GM18951 (cell line): Measurements from ENCODE around the gene DBNDD2.

Experiments
- POLR2A ChIP-seq: IDR thresholded peaks from 4 replicates; pipeline ENCODE4 v1.6.1; 2011; ENCODE audit warnings: mild to moderate bottlenecking; ENCODE audit not compliant: insufficient read length, insufficient read depth; ENCODE audit errors: extremely low read depth
- in situ Hi-C: fragments of 300-500 bp; cut with MboI; formaldehyde crosslinking; loops from one replicate; pipeline ENCODE4 v1.12.0; 2022; ENCODE audit warnings: low sequenced_read_pairs, mixed read lengths, inconsistent platforms; ENCODE audit not compliant: unreplicated experiment

The DBNDD2 gene

GRCh38 chr20:45400346-45401031, 7.6 kb upstream of the DBNDD2 start:
- in situ Hi-C loops, result no loop called here

GRCh38 chr20:45402946-45403345, 5.1 kb upstream of the DBNDD2 start:
- TF ChIP-seq POLR2A, result no peak
- in situ Hi-C loops, result no loop called here

More at GRCh38 chr20:45400346-45401031, 7.6 kb upstream of the DBNDD2 start:
- TF ChIP-seq POLR2A, result no peak

DNA sequence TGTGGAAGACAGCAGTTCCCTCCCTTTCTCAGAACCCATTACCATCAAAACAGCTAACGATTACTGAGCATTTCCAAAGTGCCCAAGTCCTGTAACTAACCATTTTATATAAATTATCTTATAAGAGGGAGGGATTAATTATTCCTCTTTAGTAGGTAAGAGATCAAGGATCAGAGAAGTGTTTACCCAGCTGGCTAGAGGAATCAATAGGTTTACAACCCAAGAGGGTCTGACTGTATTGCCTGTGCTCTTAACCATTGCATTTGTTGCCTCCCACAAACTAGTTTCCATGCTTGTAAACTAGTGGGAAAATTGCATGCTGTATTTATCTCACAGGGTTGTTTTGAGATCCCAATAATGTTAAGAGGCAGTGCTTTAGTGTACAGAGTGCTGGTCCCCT, 3.7 kb upstream of the DBNDD2 start:
- TF ChIP-seq POLR2A, result no peak
- in situ Hi-C loops, result no loop called here

- TF ChIP-seq POLR2A, result no peak
- in situ Hi-C loops, result no loop called here
Measured at GRCh38 chr20:45405571-45406259, 2.4 kb upstream of the DBNDD2 start.

DNA sequence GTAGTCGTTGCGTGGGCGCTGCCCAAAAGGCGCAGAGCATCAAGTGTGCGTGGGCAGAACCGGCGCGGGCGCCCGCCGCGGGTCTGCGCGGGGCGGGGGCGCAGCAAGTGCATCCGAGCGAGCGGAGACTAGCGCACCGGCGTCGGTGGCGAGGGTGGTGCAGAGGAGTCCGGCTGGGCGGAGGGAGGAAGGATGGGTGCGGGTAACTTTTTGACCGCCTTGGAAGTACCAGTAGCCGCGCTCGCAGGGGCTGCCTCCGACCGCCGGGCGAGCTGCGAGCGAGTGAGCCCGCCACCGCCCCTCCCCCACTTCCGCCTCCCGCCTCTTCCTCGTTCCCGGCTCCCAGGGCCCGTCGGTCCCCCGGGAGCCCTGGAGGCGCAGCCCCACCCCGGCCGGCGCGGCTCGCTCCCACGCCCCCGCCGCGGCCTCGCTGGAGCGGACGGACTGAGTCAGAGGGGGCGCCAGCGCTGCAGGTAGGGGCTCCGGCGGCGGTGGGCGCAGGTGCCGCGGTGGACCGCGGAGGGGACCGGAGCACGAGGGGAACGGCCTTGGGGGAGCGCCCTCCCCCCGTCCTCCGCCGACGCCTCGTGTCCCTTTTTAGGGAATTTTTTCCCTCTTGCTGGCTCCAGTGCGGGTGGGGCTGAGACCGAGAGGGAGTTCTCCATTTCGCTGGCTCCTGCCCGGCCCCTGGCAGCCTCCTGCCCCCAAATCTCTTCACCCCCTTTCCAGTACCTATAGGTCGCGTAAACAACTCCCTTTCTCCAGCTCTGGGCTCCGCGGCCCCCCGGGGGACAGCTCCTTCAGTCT, 1.6 kb upstream of the DBNDD2 start:
- TF ChIP-seq POLR2A, result no peak
- in situ Hi-C loops, result no loop called here

DNA sequence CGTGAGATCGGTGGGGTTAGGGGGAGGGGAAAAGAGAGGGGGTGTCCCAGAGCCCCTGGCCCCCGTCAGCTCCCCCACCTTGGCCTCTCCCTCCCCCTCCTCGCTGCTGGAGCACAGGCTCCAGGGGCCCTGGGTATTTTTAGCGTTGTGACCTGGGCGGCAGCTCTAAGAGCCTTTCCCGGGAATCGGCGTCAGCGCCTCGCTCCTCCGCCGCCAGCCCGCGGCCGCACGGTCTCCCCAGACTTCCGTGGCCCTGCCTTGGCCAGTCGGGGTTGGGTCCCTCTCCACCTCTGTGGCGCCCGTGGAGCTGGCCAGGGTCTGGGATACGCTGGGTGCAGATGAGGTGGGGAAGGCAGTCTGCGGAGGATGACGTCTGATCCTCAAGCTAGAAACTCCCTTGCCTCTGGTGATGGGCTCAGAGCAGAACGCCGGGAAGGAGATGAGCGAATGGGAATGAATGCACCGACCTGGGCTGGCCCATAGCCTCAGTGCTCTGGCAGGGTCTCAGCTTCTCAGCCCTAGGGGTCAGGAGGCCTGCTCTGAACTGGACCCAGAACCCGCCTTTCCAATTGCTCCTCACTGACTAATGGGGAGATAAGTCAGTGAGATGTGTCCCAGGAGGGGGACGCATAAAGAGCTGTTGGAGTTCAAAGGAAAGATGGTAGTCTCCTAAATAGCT, 883 bp upstream of the DBNDD2 start:
- in situ Hi-C loops, result no loop called here
- no peak for TF ChIP-seq POLR2A

DNA sequence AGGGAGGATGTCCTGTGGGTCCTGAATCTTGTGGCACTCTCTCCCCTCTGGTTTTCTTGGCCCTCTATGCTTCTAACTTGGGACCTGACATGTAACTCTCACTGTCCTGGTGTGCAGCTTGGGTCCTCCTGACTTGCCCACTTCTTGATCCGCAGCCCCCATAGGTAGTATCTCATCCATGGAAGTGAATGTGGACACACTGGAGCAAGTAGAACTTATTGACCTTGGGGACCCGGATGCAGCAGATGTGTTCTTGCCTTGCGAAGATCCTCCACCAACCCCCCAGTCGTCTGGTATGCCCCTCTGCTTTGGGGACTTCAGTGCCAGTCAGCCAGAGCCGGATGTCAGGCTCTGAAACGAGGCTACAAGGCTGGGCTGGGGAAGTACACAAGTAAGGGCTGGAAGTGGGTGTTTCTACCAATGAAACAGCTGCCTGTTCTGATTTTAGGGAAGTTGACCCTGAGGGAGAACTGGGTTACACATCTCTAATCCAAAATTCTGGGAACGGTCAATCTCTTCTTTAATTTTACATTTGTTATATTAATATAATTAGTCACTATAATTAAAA, 641 bp downstream of the DBNDD2 start:
- TF ChIP-seq POLR2A, result no peak
- in situ Hi-C loops, result no loop called here

GRCh38 chr20:45409521-45410272, 1.6 kb downstream of the DBNDD2 start:
- no peak for TF ChIP-seq POLR2A
- in situ Hi-C loops, result no loop called here

GRCh38 chr20:45410887-45411286, 2.8 kb downstream of the DBNDD2 start:
- in situ Hi-C loops, result no loop called here
- no peak for TF ChIP-seq POLR2A

DNA sequence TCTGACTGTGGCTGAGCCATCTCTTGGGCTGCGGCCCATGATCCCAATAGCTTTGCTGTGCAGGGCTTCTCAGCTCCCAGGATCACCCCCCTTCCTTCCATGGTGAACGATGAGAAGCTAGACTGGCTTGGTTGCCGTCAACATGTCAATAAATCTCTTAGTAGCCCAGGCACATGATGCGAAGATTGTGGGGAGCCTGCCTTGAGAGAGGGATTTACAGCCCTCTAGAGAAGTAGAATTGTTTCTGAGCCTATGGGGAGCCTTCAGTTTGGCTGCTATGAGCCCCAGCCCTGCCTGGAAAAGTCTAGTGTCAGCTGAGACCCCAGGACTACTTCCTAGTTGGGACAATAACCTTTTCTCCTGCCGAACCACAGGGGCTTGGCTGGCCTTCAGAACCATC, 4.6 kb downstream of the DBNDD2 start:
- TF ChIP-seq POLR2A, result no peak
- in situ Hi-C loops, result no loop called here

DNA sequence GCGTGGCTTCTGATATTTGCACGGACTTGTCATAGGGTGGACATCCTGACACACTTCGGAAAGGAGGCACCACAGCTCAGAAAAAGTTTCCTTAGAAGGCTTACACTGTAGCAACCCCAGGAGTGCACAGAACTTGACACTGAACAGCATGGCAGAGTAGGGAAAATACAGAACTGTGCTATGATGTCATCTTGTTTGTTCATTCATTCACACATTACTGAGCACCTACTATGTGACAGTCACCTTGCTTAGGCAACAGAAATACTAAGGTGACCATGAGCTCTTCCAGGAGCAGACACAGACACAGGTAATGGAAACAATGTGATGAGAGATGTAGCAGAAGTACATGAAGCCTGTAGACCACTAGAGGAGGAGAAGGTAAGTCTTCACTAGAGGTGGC, 5.4 kb downstream of the DBNDD2 start:
- TF ChIP-seq POLR2A, result no peak
- in situ Hi-C loops, result no loop called here

DNA sequence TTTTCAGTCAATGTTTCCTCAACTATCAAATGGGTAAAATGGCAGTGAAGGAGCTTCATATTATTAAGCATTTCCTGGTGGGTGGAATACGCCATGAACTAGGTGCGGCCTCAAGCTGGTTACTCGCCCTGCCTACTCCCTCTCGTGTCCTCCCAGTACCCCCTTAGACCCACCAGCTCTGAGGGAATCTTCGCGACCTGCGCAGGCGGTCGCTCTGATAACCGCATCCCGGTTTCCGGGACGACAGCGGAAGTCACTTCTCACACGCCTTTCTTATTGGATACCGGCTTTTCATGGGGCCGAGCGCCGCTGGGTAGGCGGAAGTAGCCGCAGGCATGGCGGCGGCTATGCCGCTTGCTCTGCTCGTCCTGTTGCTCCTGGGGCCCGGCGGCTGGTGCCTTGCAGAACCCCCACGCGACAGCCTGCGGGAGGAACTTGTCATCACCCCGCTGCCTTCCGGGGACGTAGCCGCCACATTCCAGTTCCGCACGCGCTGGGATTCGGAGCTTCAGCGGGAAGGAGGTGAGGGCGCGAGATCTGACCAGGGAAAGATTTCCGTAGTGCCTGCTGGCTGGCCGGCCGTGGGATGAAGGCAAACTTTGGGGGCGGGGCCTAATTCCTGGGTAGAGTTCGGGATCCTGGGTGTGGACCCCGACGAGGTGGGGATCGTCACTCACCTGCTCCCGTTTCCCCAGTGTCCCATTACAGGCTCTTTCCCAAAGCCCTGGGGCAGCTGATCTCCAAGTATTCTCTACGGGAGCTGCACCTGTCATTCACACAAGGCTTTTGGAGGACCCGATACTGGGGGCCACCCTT, 7.9 kb downstream of the DBNDD2 start, which contains the start of gene PIGT:
Gene PIGT (plus strand): TSS at position 320 of the 816 bp plus-strand sequence. CDS start 16 bp downstream, at position 336.
- in situ Hi-C loops, result no loop called here
- peak; percentile 95 for TF ChIP-seq POLR2A

GRCh38 chr20:45416917-45417316, 8.8 kb downstream of the DBNDD2 start:
- in situ Hi-C loops, result no loop called here
- no peak for TF ChIP-seq POLR2A
